Lower leg skin (tissue), 3 donors: ENCODE results near the gene PRSS1.

Experiments
- POLR2A ChIP-seq, 2 donors: fragments of 450-650 bp; IDR thresholded peaks; one replicate each; pipeline ENCODE4 v1.6.1; 2016 to 2017; ENCODE audit warnings: antibody characterized with exemption in 2 of 2, mild to moderate bottlenecking in 1 of 2, moderate library complexity in 1 of 2
- TF ChIP-seq, protein P1 (sequence below), 3 donors: fragments of 450-650 bp; IDR thresholded peaks; one replicate each; pipeline ENCODE4 v1.5.1; 2016; ENCODE audit warnings: antibody characterized with exemption in 3 of 3, mild to moderate bottlenecking in 3 of 3, moderate library complexity in 2 of 3

- TF ChIP-seq, protein P1, sequence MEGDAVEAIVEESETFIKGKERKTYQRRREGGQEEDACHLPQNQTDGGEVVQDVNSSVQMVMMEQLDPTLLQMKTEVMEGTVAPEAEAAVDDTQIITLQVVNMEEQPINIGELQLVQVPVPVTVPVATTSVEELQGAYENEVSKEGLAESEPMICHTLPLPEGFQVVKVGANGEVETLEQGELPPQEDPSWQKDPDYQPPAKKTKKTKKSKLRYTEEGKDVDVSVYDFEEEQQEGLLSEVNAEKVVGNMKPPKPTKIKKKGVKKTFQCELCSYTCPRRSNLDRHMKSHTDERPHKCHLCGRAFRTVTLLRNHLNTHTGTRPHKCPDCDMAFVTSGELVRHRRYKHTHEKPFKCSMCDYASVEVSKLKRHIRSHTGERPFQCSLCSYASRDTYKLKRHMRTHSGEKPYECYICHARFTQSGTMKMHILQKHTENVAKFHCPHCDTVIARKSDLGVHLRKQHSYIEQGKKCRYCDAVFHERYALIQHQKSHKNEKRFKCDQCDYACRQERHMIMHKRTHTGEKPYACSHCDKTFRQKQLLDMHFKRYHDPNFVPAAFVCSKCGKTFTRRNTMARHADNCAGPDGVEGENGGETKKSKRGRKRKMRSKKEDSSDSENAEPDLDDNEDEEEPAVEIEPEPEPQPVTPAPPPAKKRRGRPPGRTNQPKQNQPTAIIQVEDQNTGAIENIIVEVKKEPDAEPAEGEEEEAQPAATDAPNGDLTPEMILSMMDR (IDR thresholded peaks at IDR 0.05): no peak
- TF ChIP-seq POLR2A (IDR thresholded peaks at IDR 0.05): no peak
Observed at GRCh38 chr7:142796501-142797390, 47.5 kb downstream of the PRSS1 start.
